Endothelial cell of umbilical vein (primary cell): ENCODE measurements around the gene SLC36A4. TPM values are rescaled to one million over a fixed set of nuclear protein-coding genes. Genes with fewer than 3 reads are reported as not detected.

Experiments
- BruUV-seq: library from RNA; stranded (reverse); fragments of 400-500 nt; replicated peaks from 2 replicates; lab custom pipeline; 2021; lab: Mats Ljungman, UMichigan
- CTCF ChIA-PET: fragments of 300-600, 350-600 bp; sonication (Branson Sonifier 250); formaldehyde crosslinking; loops from one replicate; lab custom pipeline; 2021; ENCODE audit warnings: antibody characterized with exemption, inconsistent platforms; lab: Charles Lee
- POLR2A ChIA-PET: fragments of 300-600, 350-600 bp; sonication (Branson Sonifier 250); formaldehyde crosslinking; loops from one replicate; lab custom pipeline; 2021; ENCODE audit warnings: antibody characterized with exemption, inconsistent platforms; lab: Charles Lee
- DNase-seq: peaks from one replicate; pipeline ENCODE4 v3.0.0-alpha.2; 2011; ENCODE audit warnings: low read depth, low spot score
- FAIRE-seq: peaks from 2 replicates; lab custom pipeline; 2011; peaks lifted over from hg19 to GRCh38; lab: Jason Lieb, UNC
- H2AFZ ChIP-seq: 2 replicates; pipeline ENCODE4 v1.6.0; 2012; ENCODE audit warnings: low read depth, low read length, control low read depth, inconsistent platforms
- H3K27ac ChIP-seq: 2 replicates; pipeline ENCODE4 v1.5.1; 2011; ENCODE audit warnings: low read depth, mild to moderate bottlenecking, control low read depth, low read length, moderate library complexity; ENCODE audit not compliant: insufficient read depth
- H3K27me3 ChIP-seq, 2 experiments: 2 replicates each; pipeline versions ENCODE4 v1.6.0 to v1.6.1; 2011; ENCODE audit warnings: low read length in 2 of 2, mixed read lengths in 1 of 2; ENCODE audit not compliant: control insufficient read depth in 2 of 2, insufficient read depth in 2 of 2
- H3K36me3 ChIP-seq, 2 experiments: 2 replicates in 1 of 2; 3 replicates in 1 of 2; pipeline ENCODE4 v1.5.1; 2011; ENCODE audit warnings: low read length in 2 of 2, mild to moderate bottlenecking in 1 of 2, moderate library complexity in 1 of 2; ENCODE audit not compliant: control insufficient read depth in 2 of 2, insufficient read depth in 2 of 2; ENCODE audit errors: extremely low read depth in 1 of 2
- H3K4me1 ChIP-seq: 3 replicates; pipeline ENCODE4 v1.5.1; 2011; ENCODE audit warnings: mild to moderate bottlenecking, low read length; ENCODE audit not compliant: control insufficient read depth, insufficient read depth; ENCODE audit errors: extremely low read depth
- H3K4me2 ChIP-seq: 2 replicates; pipeline ENCODE4 v1.6.1; 2011; ENCODE audit warnings: low read length, control low read depth, mixed read lengths; ENCODE audit not compliant: insufficient read depth
- H3K4me3 ChIP-seq, 3 experiments: fragments of 200-600 bp in 1 of 3; sonication (generic), shearing (Covaris generic) in 1 of 3; replicated peaks in 1 of 3; 2 replicates each; pipeline ENCODE4 v1.5.1; 2011 to 2016; ENCODE audit warnings: control low read depth in 3 of 3, low read length in 3 of 3, mild to moderate bottlenecking in 2 of 3, inconsistent platforms in 1 of 3, low read depth in 1 of 3, moderate library complexity in 1 of 3; ENCODE audit not compliant: insufficient read depth in 1 of 3
- H3K79me2 ChIP-seq: 2 replicates; pipeline ENCODE4 v1.6.0; 2012; ENCODE audit warnings: low read length, inconsistent platforms; ENCODE audit not compliant: control insufficient read depth, insufficient read depth
- H3K9ac ChIP-seq: replicated peaks from 2 replicates; pipeline ENCODE3; 2011; ENCODE audit warnings: low read length, control low read depth; ENCODE audit not compliant: insufficient read depth; ENCODE audit errors: extremely low read depth
- H3K9me1 ChIP-seq: replicated peaks from 3 replicates; pipeline ENCODE4 v1.6.0; 2011; ENCODE audit warnings: mild to moderate bottlenecking, low read length; ENCODE audit not compliant: control insufficient read depth, insufficient read depth; ENCODE audit errors: extremely low read depth
- H3K9me3 ChIP-seq: replicated peaks from 2 replicates; pipeline ENCODE4 v1.5.1; 2012; ENCODE audit warnings: low read length, inconsistent platforms; ENCODE audit not compliant: control insufficient read depth, insufficient read depth
- H4K20me1 ChIP-seq: replicated peaks from 2 replicates; pipeline ENCODE3; 2011; ENCODE audit warnings: mild to moderate bottlenecking, low read length; ENCODE audit not compliant: control insufficient read depth, insufficient read depth; ENCODE audit errors: extremely low read depth
- EZH2 ChIP-seq: IDR thresholded peaks from 2 replicates; pipeline ENCODE4 v1.6.1; 2012; ENCODE audit warnings: borderline replicate concordance, low read depth, mild to moderate bottlenecking, moderate library complexity, low read length, inconsistent platforms; ENCODE audit not compliant: severe bottlenecking
- FOS ChIP-seq: IDR thresholded peaks from 2 replicates; pipeline ENCODE4 v1.6.1; 2011; ENCODE audit warnings: mild to moderate bottlenecking, low read length, moderate library complexity, borderline replicate concordance; ENCODE audit not compliant: insufficient read depth
- GATA2 ChIP-seq: IDR thresholded peaks from 2 replicates; pipeline ENCODE4 v1.7.0; 2011; ENCODE audit warnings: low read depth, mild to moderate bottlenecking, moderate library complexity, mixed read lengths, low read length; ENCODE audit not compliant: insufficient read length, insufficient read depth
- JUN ChIP-seq: IDR thresholded peaks from 2 replicates; pipeline ENCODE4 v1.6.1; 2011; ENCODE audit warnings: borderline replicate concordance, low read depth; ENCODE audit not compliant: insufficient read length, insufficient read depth
- MYC ChIP-seq: IDR thresholded peaks from one replicate; pipeline ENCODE4 v1.6.1; 2011; ENCODE audit warnings: mild to moderate bottlenecking, low read depth, low read length
- POLR2A ChIP-seq: IDR thresholded peaks from 2 replicates; pipeline ENCODE4 v1.6.1; 2012; ENCODE audit warnings: low read depth, mild to moderate bottlenecking, control low read depth, low read length
- POLR2AphosphoS5 ChIP-seq: IDR thresholded peaks from 2 replicates; pipeline ENCODE4 v1.6.1; 2012; ENCODE audit warnings: low read depth, mild to moderate bottlenecking, control low read depth, low read length, moderate library complexity; ENCODE audit not compliant: insufficient read depth
- dilution Hi-C: fragments of 300-500 bp; cut with MboI; formaldehyde crosslinking; loops from one replicate; pipeline ENCODE4 v1.15.0; 2019; ENCODE audit warnings: low sequenced_read_pairs; ENCODE audit not compliant: extremely low pct_ligation_motif_present
- intact Hi-C: fragments of 100-400 bp; cut with micrococcal nuclease; formaldehyde crosslinking; loops from one replicate; pipeline ENCODE4 v1.10.0; 2022
- polyA plus RNA-seq, 4 experiments: library from polyadenylated mRNA; depleted of rRNA in 3 of 4; stranded (reverse) in 3 of 4; unstranded in 1 of 4; fragments of >200 nt; gene quantifications; 2 replicates each; pipeline versions ENCODE4 v1.2.1 to v1.2.3, GENCODE V29; 2011 to 2012; ENCODE audit warnings: missing spikeins in 1 of 4
- total RNA-seq: library from RNA; stranded (reverse); gene quantifications from 2 replicates; pipeline ENCODE4 v1.2.3, GENCODE V29; 2021
- TF ChIP-seq, protein P1 (sequence below), 2 donors: IDR thresholded peaks; 1 replicate in 1 of 2; 2 replicates in 1 of 2; pipeline ENCODE4 v1.5.1; 2011; ENCODE audit warnings: low read length in 2 of 2, mild to moderate bottlenecking in 2 of 2, moderate library complexity in 2 of 2, control low read depth in 1 of 2, inconsistent platforms in 1 of 2, low read depth in 1 of 2; ENCODE audit not compliant: insufficient read depth in 1 of 2; ENCODE audit errors: extremely low read depth in 1 of 2
- TF ChIP-seq, protein P2 (sequence below): IDR thresholded peaks from 2 replicates; pipeline ENCODE4 v1.6.1; 2011; ENCODE audit not compliant: insufficient read depth, insufficient read length

SLC36A4 gene
- total and polyA plus RNA-seq, 2 donors (not counting 3 experiments of a cell fraction or from before 2014, with no cell fraction given): 8.5 to 16.8 TPM

DNA sequence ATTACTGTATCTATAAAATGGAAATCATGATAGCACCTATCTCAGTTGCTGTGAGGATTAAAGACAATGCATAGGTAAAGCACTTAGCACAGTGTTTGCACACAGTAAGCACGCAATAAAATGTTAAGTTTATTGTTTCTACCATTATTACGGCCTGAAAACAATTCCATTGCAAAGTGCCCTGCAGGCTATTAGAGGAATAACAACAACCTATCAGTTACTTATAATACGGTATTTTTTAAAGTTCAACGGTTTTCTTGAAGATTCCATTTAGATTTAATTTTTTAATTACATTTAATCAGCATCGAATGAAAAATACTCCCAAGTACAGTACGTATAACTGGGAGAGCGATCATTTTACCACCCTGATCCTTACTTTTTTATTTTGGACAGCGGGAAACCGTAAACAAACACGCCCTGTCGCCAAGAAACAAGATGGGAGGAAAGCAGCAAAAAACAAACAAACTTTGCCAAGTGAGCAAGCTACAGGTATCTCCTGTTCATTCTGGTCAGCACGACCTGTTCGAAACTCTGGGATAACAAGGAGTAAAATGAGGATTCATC, 893 bp downstream of the SLC36A4 start:
- intact Hi-C loops (loop anchor here (1.0 to 5.0 kb wide), 3 partner anchors 26 to 1295 kb away; partner anchors contain the start of genes ANKRD49, MRE11 and SMCO4), dilution Hi-C loops (no loop called here)
- Histone ChIP-seq H3K27me3 (peaks cover 3 to 8% of the 10 kb centered on the region in 2 experiments), H2AFZ (peak overlapping the region; percentile 93), H3K36me3 (no peaks in the 10 kb centered on the region), H3K9me3 (no peaks in the 10 kb centered on the region), H3K79me2 (peaks cover 19% of the 10 kb centered on the region), H3K27ac (peak overlapping the region; percentile 95), H3K4me2 (peak overlapping the region; percentile 99), H3K4me3 (peak overlapping the region; percentile 70 to 95 (median 82)), H3K4me1 (peaks cover 4% of the 10 kb centered on the region), H4K20me1 (no peaks in the 10 kb centered on the region), H3K9me1 (no peaks in the 10 kb centered on the region), H3K9ac (peak overlapping the region; percentile 97)
- ChIA-PET POLR2A (no interaction called here), CTCF (interaction anchor here (1.0 to 1.9 kb wide), 5 partner anchors 10 to 1680 kb away, joined by 3 to 5 read pairs (median 3); no protein-coding TSS in a partner anchor)
- FAIRE-seq (peak; percentile 24), DNase-seq (no peak)
- BruUV-seq: TSS peak; percentile 75
- TF ChIP-seq, protein P1, sequence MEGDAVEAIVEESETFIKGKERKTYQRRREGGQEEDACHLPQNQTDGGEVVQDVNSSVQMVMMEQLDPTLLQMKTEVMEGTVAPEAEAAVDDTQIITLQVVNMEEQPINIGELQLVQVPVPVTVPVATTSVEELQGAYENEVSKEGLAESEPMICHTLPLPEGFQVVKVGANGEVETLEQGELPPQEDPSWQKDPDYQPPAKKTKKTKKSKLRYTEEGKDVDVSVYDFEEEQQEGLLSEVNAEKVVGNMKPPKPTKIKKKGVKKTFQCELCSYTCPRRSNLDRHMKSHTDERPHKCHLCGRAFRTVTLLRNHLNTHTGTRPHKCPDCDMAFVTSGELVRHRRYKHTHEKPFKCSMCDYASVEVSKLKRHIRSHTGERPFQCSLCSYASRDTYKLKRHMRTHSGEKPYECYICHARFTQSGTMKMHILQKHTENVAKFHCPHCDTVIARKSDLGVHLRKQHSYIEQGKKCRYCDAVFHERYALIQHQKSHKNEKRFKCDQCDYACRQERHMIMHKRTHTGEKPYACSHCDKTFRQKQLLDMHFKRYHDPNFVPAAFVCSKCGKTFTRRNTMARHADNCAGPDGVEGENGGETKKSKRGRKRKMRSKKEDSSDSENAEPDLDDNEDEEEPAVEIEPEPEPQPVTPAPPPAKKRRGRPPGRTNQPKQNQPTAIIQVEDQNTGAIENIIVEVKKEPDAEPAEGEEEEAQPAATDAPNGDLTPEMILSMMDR (IDR thresholded peaks at IDR 0.05; ENCODE audit: extremely low read depth in 1 of 2, insufficient read depth in 1 of 2, low read depth in 1 of 2, low read length in 2 of 2): peak in 1 of 2 donors; percentile 33
- no peak for TF ChIP-seq EZH2

DNA sequence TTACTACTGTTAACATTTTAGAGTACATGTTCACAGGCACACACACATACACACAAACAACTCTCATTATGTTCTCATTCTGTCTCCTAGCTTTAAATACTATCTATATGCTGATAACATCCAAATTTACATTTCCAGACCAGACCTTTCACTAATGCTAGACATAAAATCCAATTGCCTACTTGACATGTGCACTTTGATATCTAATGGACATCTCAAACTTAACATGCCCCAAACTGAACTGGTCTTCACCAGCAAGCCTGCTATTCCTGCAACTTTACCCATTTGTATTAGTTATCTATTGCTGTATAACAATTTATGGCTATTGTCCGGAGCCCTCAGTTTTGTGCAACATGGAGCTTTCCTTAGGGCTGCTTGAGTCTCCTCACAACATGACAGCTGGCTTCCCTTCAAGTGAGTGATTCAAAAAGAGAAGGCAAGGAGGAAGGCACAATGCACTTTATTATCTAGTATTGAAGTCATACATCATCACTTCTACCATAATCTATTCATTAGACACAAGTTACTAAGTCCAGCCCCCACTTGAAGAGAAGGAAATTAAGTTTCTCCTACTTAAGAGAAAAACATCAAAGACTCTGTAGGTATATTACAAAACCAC, 3.0 kb downstream of the SLC36A4 start:
- Histone ChIP-seq H3K27me3 (peaks cover 0 to 3% of the 10 kb centered on the region in 2 experiments), H3K9ac (no peak overlapping the region), H3K4me3 (no peak overlapping the region), H3K9me1 (no peaks in the 10 kb centered on the region), H3K27ac (no peak overlapping the region), H3K9me3 (no peaks in the 10 kb centered on the region), H3K4me2 (no peak overlapping the region), H4K20me1 (no peaks in the 10 kb centered on the region), H3K4me1 (peaks cover 4% of the 10 kb centered on the region), H2AFZ (no peak overlapping the region), H3K79me2 (peaks cover 19% of the 10 kb centered on the region), H3K36me3 (no peaks in the 10 kb centered on the region)
- no TSS peak for BruUV-seq
- POLR2A ChIA-PET: no interaction called here
- FAIRE-seq: no peak
- CTCF ChIA-PET: no interaction called here
- intact Hi-C loops (loop anchor here (5.0 kb wide), 1 partner anchor 1298 kb away; the partner anchor contains the start of genes ANKRD49 and MRE11), dilution Hi-C loops (no loop called here)
- TF ChIP-seq GATA2 (no peak), MYC (no peak), POLR2A (no peak), FOS (no peak), JUN (no peak), POLR2AphosphoS5 (no peak), EZH2 (no peak)
- TF ChIP-seq, protein P2, sequence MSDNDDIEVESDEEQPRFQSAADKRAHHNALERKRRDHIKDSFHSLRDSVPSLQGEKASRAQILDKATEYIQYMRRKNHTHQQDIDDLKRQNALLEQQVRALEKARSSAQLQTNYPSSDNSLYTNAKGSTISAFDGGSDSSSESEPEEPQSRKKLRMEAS: no peak
- TF ChIP-seq, protein P1 (IDR thresholded peaks at IDR 0.05; ENCODE audit: extremely low read depth in 1 of 2, insufficient read depth in 1 of 2, low read depth in 1 of 2, low read length in 2 of 2): no peak
- DNase-seq: no peak
